Suprapubic skin (tissue), 4 donors: Measurements from ENCODE around the gene SS18L1.

Experiments
- EP300 ChIP-seq: sonication (generic); formaldehyde crosslinking; IDR thresholded peaks from one replicate; pipeline ENCODE4 v1.6.1; 2017; ENCODE audit warnings: antibody characterized with exemption
- POLR2AphosphoS5 ChIP-seq, 3 donors: sonication (generic); formaldehyde crosslinking; IDR thresholded peaks; one replicate each; pipeline ENCODE4 v1.6.1; 2017; ENCODE audit warnings: antibody characterized with exemption in 3 of 3
- TF ChIP-seq, protein P1 (sequence below), 2 donors: fragments of 200-600 bp in 1 of 2; fragments of 450-650 bp in 1 of 2; sonication (generic) in 1 of 2; IDR thresholded peaks; one replicate each; pipeline ENCODE4 v1.5.1; 2016 to 2019; ENCODE audit warnings: antibody characterized with exemption in 2 of 2, mild to moderate bottlenecking in 1 of 2, moderate library complexity in 1 of 2

DNA sequence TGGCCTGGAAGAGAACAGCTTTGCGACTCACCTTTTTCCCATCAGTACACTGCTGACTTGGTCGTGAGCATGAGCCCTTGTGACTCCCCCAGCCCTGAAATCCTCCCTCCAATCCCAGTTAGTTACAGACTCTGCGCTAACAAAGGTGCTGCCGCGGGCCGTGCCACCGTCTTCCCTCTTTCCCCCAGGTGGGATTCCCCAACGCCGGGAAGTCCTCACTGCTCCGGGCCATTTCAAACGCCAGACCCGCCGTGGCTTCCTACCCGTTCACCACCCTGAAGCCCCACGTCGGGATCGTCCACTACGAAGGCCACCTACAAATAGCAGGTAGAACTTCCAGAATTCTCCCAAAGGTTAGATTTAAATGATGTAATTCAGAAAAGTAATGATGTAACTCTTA, 55.4 kb downstream of the SS18L1 start:
- no peak for TF ChIP-seq POLR2AphosphoS5 (IDR thresholded peaks at IDR 0.05)
- TF ChIP-seq EP300 = no peak
- TF ChIP-seq, protein P1, sequence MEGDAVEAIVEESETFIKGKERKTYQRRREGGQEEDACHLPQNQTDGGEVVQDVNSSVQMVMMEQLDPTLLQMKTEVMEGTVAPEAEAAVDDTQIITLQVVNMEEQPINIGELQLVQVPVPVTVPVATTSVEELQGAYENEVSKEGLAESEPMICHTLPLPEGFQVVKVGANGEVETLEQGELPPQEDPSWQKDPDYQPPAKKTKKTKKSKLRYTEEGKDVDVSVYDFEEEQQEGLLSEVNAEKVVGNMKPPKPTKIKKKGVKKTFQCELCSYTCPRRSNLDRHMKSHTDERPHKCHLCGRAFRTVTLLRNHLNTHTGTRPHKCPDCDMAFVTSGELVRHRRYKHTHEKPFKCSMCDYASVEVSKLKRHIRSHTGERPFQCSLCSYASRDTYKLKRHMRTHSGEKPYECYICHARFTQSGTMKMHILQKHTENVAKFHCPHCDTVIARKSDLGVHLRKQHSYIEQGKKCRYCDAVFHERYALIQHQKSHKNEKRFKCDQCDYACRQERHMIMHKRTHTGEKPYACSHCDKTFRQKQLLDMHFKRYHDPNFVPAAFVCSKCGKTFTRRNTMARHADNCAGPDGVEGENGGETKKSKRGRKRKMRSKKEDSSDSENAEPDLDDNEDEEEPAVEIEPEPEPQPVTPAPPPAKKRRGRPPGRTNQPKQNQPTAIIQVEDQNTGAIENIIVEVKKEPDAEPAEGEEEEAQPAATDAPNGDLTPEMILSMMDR (IDR thresholded peaks at IDR 0.05) = no peak
